NB4 (cell line): Measurements from ENCODE around the gene MEF2C.

ENCODE experiments used
- TF ChIP-seq, protein P1 (sequence below): IDR thresholded peaks from 2 replicates; pipeline ENCODE4 v1.6.1; 2011; ENCODE audit warnings: low read depth, low read length
- TF ChIP-seq, protein P2 (sequence below): IDR thresholded peaks from one replicate; pipeline ENCODE4 v1.5.1; 2012; ENCODE audit warnings: low read depth, low read length

DNA sequence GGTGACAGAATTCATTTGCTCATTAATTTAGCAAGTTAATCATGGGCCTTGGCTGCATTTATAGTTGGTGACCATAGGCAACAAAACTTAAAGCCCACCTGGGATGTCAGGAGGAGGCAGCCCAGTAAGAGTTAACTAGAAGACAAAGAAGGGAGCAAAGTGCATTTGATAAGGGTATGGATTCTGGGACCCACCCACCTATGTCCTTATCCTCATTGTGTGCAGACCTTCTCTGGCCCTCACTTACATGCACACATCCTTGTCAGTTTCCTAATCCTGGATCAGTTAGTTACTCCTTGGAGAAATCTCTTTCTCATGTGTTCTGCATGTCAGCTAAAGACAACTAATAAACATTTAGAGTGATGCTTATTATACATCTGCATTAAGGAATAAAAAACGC lies 24.6 kb downstream of the MEF2C start:
- TF ChIP-seq, protein P1, sequence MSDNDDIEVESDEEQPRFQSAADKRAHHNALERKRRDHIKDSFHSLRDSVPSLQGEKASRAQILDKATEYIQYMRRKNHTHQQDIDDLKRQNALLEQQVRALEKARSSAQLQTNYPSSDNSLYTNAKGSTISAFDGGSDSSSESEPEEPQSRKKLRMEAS, result no peak
- TF ChIP-seq, protein P2, sequence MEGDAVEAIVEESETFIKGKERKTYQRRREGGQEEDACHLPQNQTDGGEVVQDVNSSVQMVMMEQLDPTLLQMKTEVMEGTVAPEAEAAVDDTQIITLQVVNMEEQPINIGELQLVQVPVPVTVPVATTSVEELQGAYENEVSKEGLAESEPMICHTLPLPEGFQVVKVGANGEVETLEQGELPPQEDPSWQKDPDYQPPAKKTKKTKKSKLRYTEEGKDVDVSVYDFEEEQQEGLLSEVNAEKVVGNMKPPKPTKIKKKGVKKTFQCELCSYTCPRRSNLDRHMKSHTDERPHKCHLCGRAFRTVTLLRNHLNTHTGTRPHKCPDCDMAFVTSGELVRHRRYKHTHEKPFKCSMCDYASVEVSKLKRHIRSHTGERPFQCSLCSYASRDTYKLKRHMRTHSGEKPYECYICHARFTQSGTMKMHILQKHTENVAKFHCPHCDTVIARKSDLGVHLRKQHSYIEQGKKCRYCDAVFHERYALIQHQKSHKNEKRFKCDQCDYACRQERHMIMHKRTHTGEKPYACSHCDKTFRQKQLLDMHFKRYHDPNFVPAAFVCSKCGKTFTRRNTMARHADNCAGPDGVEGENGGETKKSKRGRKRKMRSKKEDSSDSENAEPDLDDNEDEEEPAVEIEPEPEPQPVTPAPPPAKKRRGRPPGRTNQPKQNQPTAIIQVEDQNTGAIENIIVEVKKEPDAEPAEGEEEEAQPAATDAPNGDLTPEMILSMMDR, result no peak
